Dermis microvascular lymphatic vessel endothelial cell (primary cell): ENCODE data around the gene NRP1. TPM values are rescaled to one million over a fixed set of nuclear protein-coding genes. Genes with fewer than 3 reads are reported as not detected.
"Not testable (repeated sequence)": the region's sequence is repeated elsewhere in the genome, so short reads cannot be mapped to it uniquely, and the experiment has no call there.

Experiments
- DNase-seq, 2 donors: peaks; one replicate each; pipeline versions ENCODE4 v3.0.0 to v3.0.0-alpha.2; 2010; ENCODE audit warnings: low read depth in 2 of 2
- total RNA-seq: library from RNA; depleted of rRNA; stranded (reverse); fragments of >200 nt; gene quantifications from 2 replicates; pipeline ENCODE4 v1.2.1, GENCODE V29; 2014

NRP1 gene
- total RNA-seq, 1 donor from 2014 or later: 65.0 TPM

DNA sequence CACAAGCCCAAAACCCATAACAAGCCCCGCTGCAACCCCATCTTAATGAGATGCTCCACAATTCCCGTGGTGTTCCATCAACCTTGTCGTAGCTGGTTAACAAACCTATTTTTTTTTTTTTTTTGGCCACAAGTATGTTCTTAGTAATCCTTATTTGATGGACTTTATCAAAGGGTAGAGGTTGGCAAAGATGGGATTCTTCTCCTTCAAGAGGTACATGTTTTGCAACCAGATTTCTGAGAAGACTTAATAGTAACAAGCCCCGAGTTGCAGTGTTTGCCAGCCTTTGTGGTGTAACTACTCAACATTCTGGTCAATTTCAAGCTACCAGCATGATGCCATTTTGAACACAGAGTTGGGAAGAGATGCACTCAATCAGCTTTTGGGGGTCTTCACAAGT lies 181.7 kb downstream of the NRP1 start:
- DNase-seq: no peak

DNA sequence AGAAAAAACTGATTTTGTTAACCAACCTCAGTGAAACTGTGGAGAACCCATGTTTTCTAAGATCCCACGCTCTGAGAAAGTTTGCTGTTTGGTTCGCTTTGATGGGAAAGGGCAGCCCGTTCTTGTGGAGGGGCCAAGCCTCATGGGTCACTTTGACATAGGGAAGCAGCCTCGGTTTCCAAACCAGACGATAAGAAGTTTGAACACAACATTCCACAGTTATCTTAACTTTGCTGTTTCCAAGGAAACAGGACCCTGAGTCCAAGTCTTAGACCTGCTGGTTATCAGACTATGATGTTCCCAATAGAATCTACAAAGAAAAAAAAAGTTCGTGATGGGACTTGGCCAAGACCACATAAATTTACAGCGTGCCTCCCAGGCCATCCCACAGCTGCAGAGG lies 182.3 kb downstream of the NRP1 start:
- DNase-seq: no peak

DNA sequence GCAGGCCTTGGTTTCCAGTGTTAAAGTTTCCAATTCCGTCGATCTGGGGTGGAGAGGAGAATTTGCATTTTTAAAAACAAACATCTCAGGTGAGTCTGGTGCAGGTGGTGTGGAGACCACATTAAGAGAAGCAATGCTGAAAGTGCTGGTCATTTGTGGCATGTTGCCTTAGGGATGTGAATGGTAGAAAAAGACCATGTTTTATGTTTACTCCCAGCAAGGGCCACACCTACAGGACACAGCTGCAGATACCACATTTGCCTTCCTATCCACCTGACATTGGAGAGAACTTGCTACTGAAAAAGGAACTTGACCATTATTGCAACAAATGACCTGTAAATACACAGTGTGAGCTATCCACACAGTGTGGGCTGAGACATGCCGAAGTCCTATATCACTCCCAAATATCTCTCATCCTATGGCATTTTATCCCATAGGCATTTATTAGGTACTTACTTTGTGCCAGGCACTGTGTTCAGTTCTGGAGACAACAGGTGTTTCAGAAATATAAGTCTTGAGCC lies 183.1 kb downstream of the NRP1 start:
- DNase-seq: no peak

DNA sequence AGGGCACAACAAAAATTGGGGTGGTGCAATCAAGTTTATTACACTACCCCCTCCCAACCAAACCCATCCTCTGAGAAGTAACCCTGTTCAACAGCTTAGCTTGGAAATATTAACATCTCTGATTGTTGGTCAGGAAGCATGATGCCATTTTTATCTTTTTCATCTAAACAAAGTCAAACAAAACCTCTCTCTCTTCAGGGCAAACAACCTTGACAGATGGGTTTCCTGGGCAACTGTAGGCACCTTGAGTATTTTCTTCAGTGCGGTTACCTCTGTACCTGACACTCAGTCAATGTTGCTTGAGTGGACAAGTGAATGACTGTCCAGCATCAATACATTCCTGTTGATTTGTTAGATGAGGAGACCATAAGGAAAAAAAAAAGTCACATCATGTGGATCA lies 183.6 kb downstream of the NRP1 start:
- no peak for DNase-seq

DNA sequence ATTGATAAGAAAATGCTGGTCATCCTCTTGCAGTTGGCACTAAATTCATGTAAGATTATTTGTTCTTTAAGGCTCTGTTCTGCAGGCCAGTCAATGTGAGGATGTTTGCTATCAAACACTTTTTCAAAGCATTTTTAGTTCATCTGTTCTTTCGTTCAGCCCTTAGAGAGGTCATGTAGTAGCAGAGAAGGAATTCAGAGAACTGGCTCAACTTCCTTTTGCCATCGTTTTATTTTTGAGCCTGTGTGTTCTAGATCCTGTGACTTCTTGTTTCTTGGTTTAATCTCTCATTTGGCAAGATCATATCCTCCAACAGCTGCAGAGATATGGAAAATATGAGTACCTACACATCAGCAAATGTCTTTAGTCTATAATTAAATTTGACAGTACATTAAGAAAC lies 184.3 kb downstream of the NRP1 start:
- DNase-seq: no peak

DNA sequence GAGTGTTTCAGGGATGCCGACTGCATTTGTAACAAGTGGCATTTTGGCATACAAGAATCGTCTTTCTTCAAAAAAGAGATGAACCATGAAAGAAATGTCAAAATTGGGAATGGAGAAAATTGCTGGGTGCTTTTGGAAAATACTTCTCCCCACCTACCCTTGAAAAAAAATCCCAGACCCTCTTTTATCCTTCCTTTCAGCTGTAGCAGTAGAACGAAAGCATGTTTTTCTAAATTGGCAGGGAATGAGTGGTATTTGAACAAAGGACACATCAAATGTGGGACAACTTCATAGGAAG lies 187.5 kb downstream of the NRP1 start:
- no peak for DNase-seq

DNA sequence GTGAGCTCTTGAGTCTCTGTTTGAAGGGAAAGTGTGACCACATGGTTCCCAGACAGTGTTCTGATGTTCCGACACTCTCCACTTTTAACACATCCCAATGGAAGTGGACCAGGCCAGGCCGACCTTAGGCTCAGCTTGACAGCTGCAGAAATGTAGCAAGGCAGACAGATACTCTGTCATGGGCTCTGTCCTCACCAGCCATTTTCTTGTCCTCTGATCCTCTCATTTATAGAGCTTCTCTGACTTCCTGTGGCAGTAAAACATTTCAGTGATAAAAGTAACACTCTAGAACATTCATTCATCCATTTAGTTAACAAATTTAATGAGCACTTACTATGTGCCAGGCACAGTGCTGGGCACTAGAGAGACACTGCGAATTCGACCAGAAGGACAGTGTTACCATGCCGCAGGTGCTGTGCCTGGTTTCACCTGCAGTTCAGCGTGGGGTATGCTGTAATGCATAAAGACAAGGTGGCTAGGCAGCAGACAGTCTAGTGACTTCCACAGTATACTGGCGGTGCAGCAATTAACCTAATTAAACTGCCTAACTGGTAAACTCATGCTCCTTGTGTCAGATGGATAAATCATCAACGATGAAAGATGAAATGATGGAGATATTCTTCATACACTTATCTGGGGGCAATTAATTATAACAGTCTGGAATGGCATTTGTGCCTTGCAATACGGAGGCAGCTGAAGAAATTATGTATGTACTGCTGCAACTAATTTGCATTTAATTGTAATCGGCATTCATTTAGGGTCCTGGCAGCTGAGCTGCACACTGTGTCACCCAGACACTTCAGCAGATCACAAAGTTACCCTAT lies 188.1 kb downstream of the NRP1 start:
- no peak for DNase-seq

DNA sequence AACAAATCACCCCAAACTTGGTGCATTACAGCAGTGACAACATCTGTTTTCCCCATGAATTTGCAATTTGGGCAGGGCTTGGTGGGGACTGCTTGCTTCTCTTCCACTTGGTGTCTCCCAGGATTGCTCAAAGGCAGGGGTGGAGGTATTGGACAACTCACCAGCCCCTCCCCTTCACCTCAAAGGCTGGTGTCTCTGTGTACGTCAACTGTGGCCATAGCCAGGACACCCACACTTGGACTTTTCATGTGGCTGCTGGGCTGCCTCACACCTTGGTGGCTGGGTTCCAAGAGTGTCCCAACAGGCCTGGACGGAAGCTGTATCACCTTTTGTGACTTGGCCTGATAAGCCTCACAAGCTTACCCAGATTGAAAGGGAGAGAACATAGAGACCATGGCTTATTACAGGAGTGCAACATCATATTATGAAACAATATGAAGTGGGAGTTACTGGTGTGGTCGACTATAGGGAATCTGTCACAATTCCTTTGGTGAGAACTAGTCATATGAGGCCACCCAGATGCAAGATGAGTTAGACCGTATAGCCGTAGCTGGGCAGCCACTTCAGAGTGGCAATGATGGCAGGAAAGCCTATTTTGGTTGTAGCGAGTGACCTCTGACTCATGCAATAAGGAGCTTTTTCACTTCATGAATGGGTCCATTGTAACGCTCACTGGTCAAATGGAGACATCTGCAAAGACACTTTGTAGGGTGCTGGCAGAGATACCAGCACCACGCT lies 188.8 kb downstream of the NRP1 start:
- no peak for DNase-seq

DNA sequence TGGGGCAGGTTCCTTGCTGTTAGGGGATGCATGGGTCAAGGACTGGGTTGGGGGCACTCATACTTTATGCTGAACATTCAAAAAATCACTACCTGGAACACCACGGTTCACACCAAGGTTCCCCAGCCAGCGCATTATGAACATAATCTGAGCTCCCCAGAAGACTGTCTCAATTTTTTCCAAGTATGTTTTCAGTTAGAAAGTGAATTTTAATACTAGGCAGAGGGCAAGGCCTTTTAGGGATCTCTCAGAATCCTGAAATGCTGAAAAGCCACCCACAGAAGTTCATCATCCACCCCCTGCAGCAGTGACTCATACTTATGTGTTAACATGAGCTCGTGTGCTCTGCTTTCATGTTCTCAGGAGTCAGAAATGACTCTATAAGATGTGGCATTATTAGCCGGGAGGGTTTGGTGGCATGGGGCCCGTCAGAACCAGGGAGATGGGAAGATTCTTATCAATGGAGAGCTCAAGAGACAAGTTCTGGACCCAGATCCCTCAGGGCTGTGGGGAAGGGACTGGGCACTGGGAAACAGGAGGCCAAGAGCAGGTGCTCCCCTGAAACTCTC lies 191.2 kb downstream of the NRP1 start:
- DNase-seq: no peak

DNA sequence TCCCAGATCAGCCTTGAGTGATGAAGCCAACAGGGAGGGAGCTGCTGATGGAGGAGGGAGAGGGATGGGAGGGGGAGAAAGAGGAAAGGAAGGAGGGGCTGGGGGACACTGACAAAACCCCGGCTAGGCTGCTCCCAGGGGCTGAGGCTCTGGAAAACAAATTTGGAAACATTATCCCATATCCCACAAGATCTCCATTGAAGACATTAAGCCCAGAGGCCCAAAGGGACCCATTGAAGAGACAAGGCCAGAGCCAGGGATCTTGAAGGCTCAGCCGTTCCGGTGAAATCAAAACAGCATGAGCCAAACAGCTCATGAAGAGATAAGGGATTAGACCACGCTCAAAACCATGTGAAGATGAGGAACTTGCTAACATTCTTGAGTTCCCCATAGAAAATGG lies 192.2 kb downstream of the NRP1 start:
- DNase-seq: no peak

DNA sequence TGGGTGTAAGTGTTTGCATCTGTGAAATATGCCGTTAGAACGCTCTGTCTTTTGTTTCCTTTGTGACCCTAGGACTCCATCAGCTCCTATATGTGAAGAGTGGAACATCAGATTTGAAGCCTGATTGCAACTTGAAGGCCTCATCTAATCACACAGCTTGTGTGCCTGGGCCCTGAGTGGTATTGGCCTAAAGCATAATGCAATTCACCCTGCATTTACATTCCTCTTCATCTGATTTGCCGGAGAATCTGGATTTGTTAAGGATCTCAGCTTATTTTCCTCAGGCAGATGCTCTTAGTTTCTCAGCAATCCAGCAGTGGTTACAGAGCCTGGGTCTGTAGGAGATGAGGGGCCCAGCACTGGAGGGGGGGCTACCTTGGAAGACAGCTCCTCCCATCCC lies 193.2 kb downstream of the NRP1 start:
- no peak for DNase-seq

DNA sequence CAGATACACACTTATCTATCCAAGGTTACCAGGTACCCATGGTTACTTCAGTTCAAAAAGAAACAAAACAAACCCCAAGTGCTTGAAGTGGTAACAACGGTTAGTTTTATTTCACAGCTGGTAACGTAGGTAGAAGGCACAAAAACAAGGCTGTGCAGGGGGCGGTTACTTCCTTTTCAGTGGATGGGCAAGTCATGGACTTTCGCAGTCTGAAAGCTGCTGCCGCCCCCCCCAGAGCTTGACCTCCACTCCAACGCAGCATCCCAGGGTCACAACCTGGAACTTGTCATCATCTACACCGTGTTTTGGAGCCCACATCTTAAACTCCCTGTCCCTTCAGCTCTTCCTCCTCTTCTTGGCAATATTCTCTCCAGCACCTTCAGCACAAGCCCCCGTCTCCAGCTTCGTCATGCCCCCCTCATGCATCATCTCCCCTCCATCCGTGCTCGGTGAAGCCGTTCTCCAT lies 195.3 kb downstream of the NRP1 start:
- no peak for DNase-seq

DNA sequence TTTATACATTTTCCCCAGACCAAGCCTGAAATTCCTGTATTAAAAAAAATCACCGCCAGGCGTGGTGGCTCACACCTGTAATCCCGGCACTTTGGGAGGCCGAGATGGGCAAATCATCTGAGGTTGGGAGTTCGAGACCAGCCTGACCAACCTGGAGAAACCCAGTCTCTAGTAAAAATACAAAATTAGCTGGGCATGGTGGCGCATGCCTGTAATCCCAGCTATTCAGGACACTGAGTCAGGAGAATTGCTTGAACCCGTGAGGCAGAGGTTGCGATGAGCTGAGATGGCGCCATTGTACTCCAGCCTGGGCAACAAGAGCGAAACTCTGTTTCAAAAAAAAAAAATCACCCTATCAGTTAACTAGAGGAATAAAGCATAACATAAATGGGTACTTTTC lies 195.8 kb downstream of the NRP1 start:
- DNase-seq: not testable (repeated sequence)

DNA sequence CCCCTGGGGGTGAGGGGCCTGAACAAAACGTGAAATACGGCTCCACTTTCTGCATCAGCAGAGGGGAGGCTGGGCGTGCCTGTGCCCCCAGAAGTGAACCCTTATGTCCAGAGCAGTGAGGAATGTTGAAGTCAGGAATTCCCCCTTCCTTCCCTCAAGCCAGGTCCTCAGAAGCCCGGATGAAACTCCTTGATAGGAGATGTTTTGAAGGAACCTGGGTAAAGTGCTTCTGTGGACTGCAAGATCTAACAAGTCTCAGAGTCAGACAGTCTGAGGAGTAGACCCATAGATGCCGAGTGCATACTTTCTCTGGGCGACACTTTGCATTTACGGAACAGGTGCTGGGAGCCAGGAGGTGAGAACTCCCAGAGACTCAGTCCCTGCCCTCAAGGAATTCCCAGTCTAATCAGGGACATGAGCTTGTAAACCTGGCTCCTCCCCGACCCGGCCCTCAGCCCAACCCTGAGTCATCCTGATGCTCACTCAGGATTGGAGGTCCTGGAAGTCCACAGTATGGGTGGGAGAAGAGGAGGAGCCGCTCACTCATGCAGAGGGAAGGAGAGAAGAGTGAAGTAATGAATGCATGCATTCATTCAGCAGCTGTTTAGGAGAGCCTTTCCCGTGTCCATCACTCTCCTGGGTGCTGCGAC lies 197.0 kb downstream of the NRP1 start:
- no peak for DNase-seq

DNA sequence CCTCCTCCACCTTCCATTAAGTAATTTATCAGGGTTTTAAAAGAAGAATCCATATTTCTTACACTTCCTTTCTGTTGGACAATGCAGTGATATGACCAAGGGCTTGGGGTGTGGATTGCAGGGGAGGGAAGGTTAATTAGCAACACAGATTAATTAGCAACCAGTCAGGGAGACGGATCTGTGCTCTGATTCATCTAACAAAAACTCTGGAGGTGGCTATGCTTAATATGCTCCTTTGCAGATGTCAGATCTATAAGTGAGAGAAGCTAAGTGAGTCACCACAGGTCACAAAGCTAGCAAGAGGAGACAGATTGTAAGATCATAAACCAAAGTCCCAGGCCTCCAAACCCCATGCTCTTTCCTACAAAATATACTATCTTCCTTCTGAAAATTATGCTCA lies 197.7 kb downstream of the NRP1 start:
- DNase-seq: no peak

DNA sequence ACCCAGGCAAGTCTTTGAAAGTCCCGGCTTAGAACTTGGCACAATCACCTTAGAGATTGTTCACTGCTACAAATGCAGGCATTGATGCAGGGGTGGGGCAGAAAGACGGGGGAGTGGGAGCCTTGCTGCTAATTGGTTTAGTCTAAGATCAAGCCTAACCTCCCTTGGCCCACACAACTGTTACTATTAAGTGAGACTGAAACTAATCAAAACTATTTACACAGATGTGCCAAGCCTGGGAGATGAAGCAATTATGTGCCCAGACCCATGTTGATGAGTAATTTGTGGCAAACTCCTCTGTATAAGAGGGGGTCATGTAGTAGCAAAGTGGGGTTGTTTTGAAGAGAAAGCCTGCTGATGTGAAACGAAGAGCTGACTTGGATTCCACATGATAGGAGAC lies 198.2 kb downstream of the NRP1 start:
- no peak for DNase-seq

DNA sequence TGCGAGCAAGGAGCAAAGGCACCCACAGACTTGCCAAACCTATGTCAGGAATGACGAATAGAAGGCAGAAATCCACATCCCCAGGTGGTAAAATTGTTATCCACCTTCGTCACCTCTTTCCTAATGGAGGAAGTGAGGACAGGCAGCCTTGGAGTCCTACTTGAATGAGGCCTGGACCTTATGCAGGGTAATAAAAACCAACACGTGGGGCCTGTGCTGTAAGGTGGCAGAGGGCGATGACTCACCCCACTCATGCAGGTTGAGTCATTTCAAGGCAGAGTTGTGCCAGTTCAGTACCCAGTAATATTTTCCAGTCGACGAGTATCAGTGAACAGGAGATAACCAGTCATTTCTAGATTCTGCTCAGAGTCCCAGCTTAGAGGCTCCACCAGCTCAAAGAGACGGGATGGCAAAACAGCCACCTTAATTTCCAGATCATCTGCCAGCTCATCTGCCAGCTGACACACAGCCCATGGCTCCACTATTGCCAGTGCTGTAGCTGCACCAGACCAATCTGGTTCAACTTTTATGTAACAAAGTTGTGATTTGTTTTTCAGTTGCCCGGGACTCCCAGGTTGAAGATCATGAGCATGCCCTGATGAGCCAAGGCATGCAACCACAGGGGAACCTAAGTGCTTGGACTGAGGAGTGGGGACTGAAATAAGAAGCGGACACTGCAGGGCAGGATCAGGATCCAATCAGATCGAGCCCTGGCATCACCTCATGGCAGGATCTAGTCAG lies 200.3 kb downstream of the NRP1 start:
- peak; percentile 11 to 88 for DNase-seq

DNA sequence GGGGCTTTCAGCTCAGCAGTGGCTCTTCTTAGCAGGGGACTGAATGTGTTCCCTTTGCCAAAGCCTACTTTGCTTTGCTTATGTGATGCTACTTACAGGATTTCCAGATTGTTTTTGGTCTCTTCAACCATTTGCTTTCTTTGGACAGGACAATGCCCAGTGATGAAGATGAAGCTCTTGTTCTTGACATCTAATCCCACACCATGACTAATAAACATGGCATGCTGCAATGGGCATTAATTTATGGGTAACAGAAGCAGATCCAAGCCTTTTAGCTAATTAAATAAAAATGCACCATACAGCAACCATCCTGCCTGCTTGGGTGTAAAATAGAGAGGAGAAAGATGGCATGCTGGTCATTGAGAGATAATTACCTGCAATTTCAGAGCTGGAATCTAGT lies 200.9 kb downstream of the NRP1 start:
- DNase-seq: no peak

DNA sequence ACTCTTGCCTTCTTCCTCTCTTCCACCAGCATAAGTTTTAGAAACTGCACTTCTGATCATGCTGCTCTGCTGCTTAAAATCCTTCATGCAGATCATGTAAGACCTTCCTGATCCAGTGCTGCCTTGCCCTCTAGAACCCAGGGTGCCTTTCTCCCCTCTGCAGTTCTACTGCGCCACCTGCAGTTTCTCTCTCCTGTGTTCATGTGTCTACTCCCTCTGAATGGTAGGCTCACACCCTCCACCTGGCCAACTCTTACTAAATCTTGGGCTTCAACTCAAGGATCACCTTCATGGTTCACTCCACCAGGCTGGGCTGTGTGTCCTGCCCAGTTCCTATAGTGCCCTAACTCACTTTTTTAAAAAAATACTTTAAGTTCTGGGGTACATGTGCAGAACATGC lies 201.8 kb downstream of the NRP1 start:
- no peak for DNase-seq

DNA sequence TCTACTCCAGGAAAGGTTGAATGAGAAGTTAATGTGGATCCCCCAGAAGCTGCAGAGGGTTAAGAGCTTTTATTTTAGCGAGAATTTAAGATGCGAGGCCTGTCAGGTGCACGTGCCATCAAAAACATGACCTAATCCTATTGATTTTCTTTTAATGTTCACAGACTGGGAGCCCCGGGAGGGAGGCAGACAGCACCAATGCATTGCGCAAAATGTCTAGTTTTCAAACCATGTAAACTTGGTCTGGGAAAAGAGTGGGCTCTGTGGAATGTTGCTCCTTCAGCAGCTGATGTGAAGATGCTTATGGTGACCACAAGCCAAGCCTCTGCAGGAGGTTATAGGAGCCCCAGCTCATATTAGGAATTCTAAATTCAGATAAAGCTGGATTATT lies 204.5 kb downstream of the NRP1 start:
- DNase-seq: no peak
